HL-60 (cell line): ENCODE results near the gene PTBP1.

Experiments
- DNase-seq, 2 experiments: peaks; one replicate each; pipeline ENCODE4 v3.0.0-alpha.2; 2010 to 2020; ENCODE audit warnings: low read depth in 1 of 2, low spot score in 1 of 2
- H3K27ac ChIP-seq: fragments of 250-450 bp; sonication (Bioruptor Pico); replicated peaks from 2 replicates; pipeline ENCODE4 v1.5.1; 2020; ENCODE audit warnings: mild to moderate bottlenecking, moderate library complexity
- H3K27me3 ChIP-seq: fragments of 250-450 bp; sonication (Bioruptor Pico); 2 replicates; pipeline ENCODE4 v1.5.1; 2021; ENCODE audit warnings: mild to moderate bottlenecking, moderate library complexity; ENCODE audit not compliant: insufficient read depth, poor library complexity, severe bottlenecking
- H3K4me3 ChIP-seq: replicated peaks from 2 replicates; pipeline ENCODE4 v1.5.1; 2011; ENCODE audit warnings: mild to moderate bottlenecking, control low read depth, low read length; ENCODE audit not compliant: insufficient read depth
- CTCF ChIP-seq: IDR thresholded peaks from one replicate; pipeline ENCODE4 v1.5.1; 2011; ENCODE audit warnings: low read length, control low read depth, inconsistent platforms; ENCODE audit not compliant: insufficient read depth
- GABPA ChIP-seq: IDR thresholded peaks from 2 replicates; pipeline ENCODE4 v1.6.1; 2012; ENCODE audit warnings: low read depth
- POLR2AphosphoS5 ChIP-seq: IDR thresholded peaks from 2 replicates; pipeline ENCODE4 v1.6.1; 2012; ENCODE audit warnings: low read depth
- REST ChIP-seq: IDR thresholded peaks from 2 replicates; pipeline ENCODE4 v1.6.1; 2012; ENCODE audit warnings: low read depth; ENCODE audit not compliant: insufficient replicate concordance
- SPI1 ChIP-seq: IDR thresholded peaks from 2 replicates; pipeline ENCODE4 v1.6.1; 2012; ENCODE audit warnings: low read depth, mild to moderate bottlenecking, borderline replicate concordance

The PTBP1 gene

GRCh38 chr19:821231-821824, 24.1 kb downstream of the PTBP1 start:
- peak in 1 of 2 experiments; percentile 84 for DNase-seq
- peak overlapping the region; percentile 55 for H3K4me3 ChIP-seq

GRCh38 chr19:821825-822503, 24.7 kb downstream of the PTBP1 start, which contains the start of gene PLPPR3:
Gene PLPPR3, minus strand, starts transcription at chr19:821955. Its CDS starts 396 bp downstream, at chr19:821559.
- H3K4me3 ChIP-seq, result peak within 1 kb of the TSS; percentile 55
- DNase-seq, result peak; percentile 63 to 81
- H3K27ac ChIP-seq, result peak within 1 kb of the TSS; percentile 98
- TF ChIP-seq POLR2AphosphoS5 (peak; percentile 12), CTCF (no peak)
- no peaks in the 10 kb centered on the region for H3K27me3 ChIP-seq

More at GRCh38 chr19:821231-821824, 24.1 kb downstream of the PTBP1 start:
- Histone ChIP-seq H3K27me3 (no peaks in the 10 kb centered on the region), H3K27ac (peak overlapping the region; percentile 98)
- TF ChIP-seq GABPA (no peak), REST (peak; percentile 15)

- peak overlapping the region; percentile 24 for H3K4me3 ChIP-seq
- peak; percentile 89 to 97 for DNase-seq
- peak; percentile 44 for TF ChIP-seq REST
- peak; percentile 89 for TF ChIP-seq POLR2AphosphoS5
- no peak for TF ChIP-seq CTCF
- H3K27ac ChIP-seq, result peak overlapping the region; percentile 98
- H3K27me3 ChIP-seq, result no peaks in the 10 kb centered on the region
Measured at GRCh38 chr19:823565-824121, 26.4 kb downstream of the PTBP1 start.

GRCh38 chr19:824885-825284, 27.6 kb downstream of the PTBP1 start:
- Histone ChIP-seq H3K27me3 (no peaks in the 10 kb centered on the region), H3K4me3 (peak overlapping the region; percentile 35), H3K27ac (peak overlapping the region; percentile 98)
- DNase-seq, result peak; percentile 85 to 87
- no peak for TF ChIP-seq GABPA
- peak; percentile 91 for TF ChIP-seq POLR2AphosphoS5
- TF ChIP-seq SPI1, result peak; percentile 46; the same call in 1 of the 2 replicates
- TF ChIP-seq CTCF, result no peak
- no peak for TF ChIP-seq REST
